CD4-positive, CD25-positive, alpha-beta regulatory T cell (primary cell): ENCODE data around the gene ZNF317. TPM values are rescaled to one million over a fixed set of nuclear protein-coding genes. Genes with fewer than 3 reads are reported as not detected.

Experiments
- ATAC-seq, 2 donors: fragments of 150-1000 bp; cut with Tn5 transposase; one replicate each; pipeline ENCODE4 v1.10.0; 2021; ENCODE audit warnings: low read depth in 2 of 2, moderate number of reproducible peaks in 2 of 2, moderate library complexity in 1 of 2
- DNase-seq, 3 donors: peaks; one replicate each; pipeline versions ENCODE4 v3.0.0 to v3.0.0-alpha.2; 2012 to 2022; ENCODE audit warnings: mixed read lengths in 1 of 3
- H3K27ac ChIP-seq: one replicate; pipeline ENCODE4 v1.7.0; 2013; ENCODE audit warnings: mild to moderate bottlenecking, low read length; ENCODE audit not compliant: insufficient read depth, poor library complexity, severe bottlenecking
- H3K27me3 ChIP-seq: one replicate; pipeline ENCODE4 v1.7.0; 2013; ENCODE audit warnings: low read length; ENCODE audit not compliant: control insufficient read depth, insufficient read depth
- H3K36me3 ChIP-seq: one replicate; pipeline ENCODE4 v1.7.0; 2013; ENCODE audit warnings: mild to moderate bottlenecking, low read length, moderate library complexity; ENCODE audit not compliant: control insufficient read depth, insufficient read depth
- H3K4me1 ChIP-seq: 2 replicates; pipeline ENCODE4 v1.7.0; 2013; ENCODE audit warnings: mild to moderate bottlenecking, low read length; ENCODE audit not compliant: insufficient read depth, control insufficient read depth, poor library complexity, severe bottlenecking
- H3K4me3 ChIP-seq: one replicate; pipeline ENCODE4 v1.7.0; 2013; ENCODE audit warnings: low read depth, mild to moderate bottlenecking, low read length, moderate library complexity
- H3K9me3 ChIP-seq, 2 experiments: 1 replicate in 1 of 2; 2 replicates in 1 of 2; pipeline ENCODE4 v1.7.0; 2013; ENCODE audit warnings: low read length in 2 of 2, mild to moderate bottlenecking in 1 of 2, moderate library complexity in 1 of 2; ENCODE audit not compliant: control insufficient read depth in 2 of 2
- H3K27ac Mint-ChIP-seq, 3 donors: one replicate each; pipeline ENCODE4 v1.8.0; 2020 to 2022; ENCODE audit warnings: mild to moderate bottlenecking in 3 of 3, mixed read lengths in 3 of 3, moderate library complexity in 2 of 3
- H3K27me3 Mint-ChIP-seq: one replicate; pipeline ENCODE4 v1.8.0; 2022; ENCODE audit warnings: mild to moderate bottlenecking, mixed read lengths
- H3K36me3 Mint-ChIP-seq: one replicate; pipeline ENCODE4 v1.8.0; 2020; ENCODE audit warnings: mixed read lengths
- H3K4me1 Mint-ChIP-seq, 4 donors: one replicate each; pipeline ENCODE4 v1.8.0; 2020 to 2022; ENCODE audit warnings: mixed read lengths in 4 of 4, mild to moderate bottlenecking in 1 of 4
- H3K4me3 Mint-ChIP-seq, 4 donors: one replicate each; pipeline ENCODE4 v1.8.0; 2020 to 2022; ENCODE audit warnings: mild to moderate bottlenecking in 4 of 4, mixed read lengths in 4 of 4, moderate library complexity in 3 of 4
- H3K9me3 Mint-ChIP-seq, 7 donors: one replicate each; pipeline ENCODE4 v1.8.0; 2020 to 2022; ENCODE audit warnings: mixed read lengths in 7 of 7, mild to moderate bottlenecking in 3 of 7, moderate library complexity in 2 of 7
- polyA plus RNA-seq, 4 donors: library from polyadenylated mRNA; unstranded; fragments of 300-500 nt; fragmentation: Illumina TruSeq; gene quantifications; one replicate each; pipeline ENCODE4 v1.2.3, GENCODE V29; 2021
- total RNA-seq: library from RNA; stranded (reverse); gene quantifications from one replicate; pipeline ENCODE4 v1.2.3, GENCODE V29; 2022

ZNF317 gene
- total and polyA plus RNA-seq, 5 donors from 2014 or later = 27.5 to 92.4 (median 39.3) TPM

- H3K27ac ChIP-seq = no peak overlapping the region
- peaks cover 5% of the 10 kb centered on the region for H3K27me3 ChIP-seq
- H3K9me3 Mint-ChIP-seq = no peaks in the 10 kb centered on the region
- H3K4me3 Mint-ChIP-seq = no peak overlapping the region
- H3K36me3 Mint-ChIP-seq = no peaks in the 10 kb centered on the region
- H3K4me1 Mint-ChIP-seq = peaks cover 0 to 3% (median 0%) of the 10 kb centered on the region in 4 donors
- no peak overlapping the region for H3K27ac Mint-ChIP-seq
- H3K4me1 ChIP-seq = no peaks in the 10 kb centered on the region
- H3K36me3 ChIP-seq = no peaks in the 10 kb centered on the region
- DNase-seq = peak in 1 of 3 donors; percentile 21
- H3K4me3 ChIP-seq = no peak overlapping the region
- no peak for ATAC-seq
- H3K27me3 Mint-ChIP-seq = peaks cover 8% of the 10 kb centered on the region
- H3K9me3 ChIP-seq = no peaks in the 10 kb centered on the region
These were observed 9.2 kb upstream of the ZNF317 start for GRCh38 chr19:9130965-9131364.

GRCh38 chr19:9132422-9132821, 7.8 kb upstream of the ZNF317 start:
- ATAC-seq (no peak), DNase-seq (no peak)
- Mint-ChIP-seq H3K4me1 (peaks cover 0 to 6% (median 0%) of the 10 kb centered on the region in 4 donors), H3K27ac (no peak overlapping the region), H3K36me3 (no peaks in the 10 kb centered on the region), H3K27me3 (peaks cover 4% of the 10 kb centered on the region), H3K9me3 (no peaks in the 10 kb centered on the region), H3K4me3 (no peak overlapping the region)
- Histone ChIP-seq H3K4me1 (no peaks in the 10 kb centered on the region), H3K9me3 (no peaks in the 10 kb centered on the region), H3K4me3 (no peak overlapping the region), H3K27me3 (peaks cover under 1% of the 10 kb centered on the region), H3K27ac (no peak overlapping the region), H3K36me3 (no peaks in the 10 kb centered on the region)

- Mint-ChIP-seq H3K27ac (peak overlapping the region; percentile 95 to 99 (median 98)), H3K4me1 (peaks cover 10 to 50% (median 26%) of the 10 kb centered on the region in 4 donors), H3K36me3 (peaks cover 9% of the 10 kb centered on the region), H3K4me3 (peak overlapping the region; percentile 89 to 98 (median 97)), H3K27me3 (no peaks in the 10 kb centered on the region), H3K9me3 (peaks cover 0 to 10% (median 3%) of the 10 kb centered on the region in 7 donors)
- H3K9me3 ChIP-seq = peaks cover 6 to 13% of the 10 kb centered on the region in 2 experiments
- H3K4me1 ChIP-seq = peaks cover 25% of the 10 kb centered on the region
- H3K36me3 ChIP-seq = peaks cover 8% of the 10 kb centered on the region
- no peaks in the 10 kb centered on the region for H3K27me3 ChIP-seq
- ATAC-seq (no peak), DNase-seq (no peak)
- peak overlapping the region; percentile 98 for H3K4me3 ChIP-seq
- peak overlapping the region; percentile 89 for H3K27ac ChIP-seq
These were observed 513 bp upstream of the ZNF317 start for GRCh38 chr19:9139609-9140158.

GRCh38 chr19:9144920-9145319, 4.7 kb downstream of the ZNF317 start:
- no peak overlapping the region for H3K27ac ChIP-seq
- H3K4me3 Mint-ChIP-seq = peak overlapping the region in 2 of 4 donors; percentile 78 to 83
- DNase-seq = no peak
- H3K36me3 Mint-ChIP-seq = peaks cover 46% of the 10 kb centered on the region
- peaks cover 24 to 37% of the 10 kb centered on the region in 2 experiments for H3K9me3 ChIP-seq
- peaks cover 0 to 27% (median 19%) of the 10 kb centered on the region in 7 donors for H3K9me3 Mint-ChIP-seq
- H3K4me3 ChIP-seq = no peak overlapping the region
- peaks cover 21% of the 10 kb centered on the region for H3K4me1 ChIP-seq
- H3K4me1 Mint-ChIP-seq = peaks cover 31 to 83% (median 38%) of the 10 kb centered on the region in 4 donors
- no peaks in the 10 kb centered on the region for H3K27me3 Mint-ChIP-seq
- H3K36me3 ChIP-seq = peaks cover 42% of the 10 kb centered on the region
- H3K27ac Mint-ChIP-seq = no peak overlapping the region
- ATAC-seq = no peak
- H3K27me3 ChIP-seq = no peaks in the 10 kb centered on the region

- no peak for ATAC-seq
- H3K4me1 ChIP-seq = peaks cover 6% of the 10 kb centered on the region
These were observed 6.7 kb downstream of the ZNF317 start for GRCh38 chr19:9146882-9147281.

GRCh38 chr19:9148697-9149096, 8.5 kb downstream of the ZNF317 start:
- Mint-ChIP-seq H3K27me3 (no peaks in the 10 kb centered on the region), H3K4me3 (peak overlapping the region in 1 of 4 donors; percentile 33), H3K9me3 (peaks cover 2 to 47% (median 26%) of the 10 kb centered on the region in 7 donors), H3K27ac (peak overlapping the region in 1 of 3 donors; percentile 38), H3K36me3 (peaks cover 72% of the 10 kb centered on the region), H3K4me1 (peaks cover 23 to 82% (median 34%) of the 10 kb centered on the region in 4 donors)
- H3K4me3 ChIP-seq = no peak overlapping the region
- DNase-seq (no peak), ATAC-seq (no peak)
- no peaks in the 10 kb centered on the region for H3K4me1 ChIP-seq
- H3K9me3 ChIP-seq = peaks cover 41 to 60% of the 10 kb centered on the region in 2 experiments
- no peak overlapping the region for H3K27ac ChIP-seq
- H3K36me3 ChIP-seq = peaks cover 68% of the 10 kb centered on the region
- no peaks in the 10 kb centered on the region for H3K27me3 ChIP-seq

More at GRCh38 chr19:9146882-9147281, 6.7 kb downstream of the ZNF317 start:
- Mint-ChIP-seq H3K27me3 (no peaks in the 10 kb centered on the region), H3K27ac (no peak overlapping the region), H3K36me3 (peaks cover 64% of the 10 kb centered on the region), H3K4me1 (peaks cover 30 to 84% (median 41%) of the 10 kb centered on the region in 4 donors), H3K9me3 (peaks cover 0 to 40% (median 26%) of the 10 kb centered on the region in 7 donors), H3K4me3 (peak overlapping the region in 1 of 4 donors; percentile 31)
- Histone ChIP-seq H3K27ac (no peak overlapping the region), H3K27me3 (no peaks in the 10 kb centered on the region), H3K9me3 (peaks cover 34 to 54% of the 10 kb centered on the region in 2 experiments), H3K4me3 (no peak overlapping the region), H3K36me3 (peaks cover 57% of the 10 kb centered on the region)
- DNase-seq = no peak

GRCh38 chr19:9149997-9150396, 9.8 kb downstream of the ZNF317 start:
- Histone ChIP-seq H3K27ac (no peak overlapping the region), H3K27me3 (no peaks in the 10 kb centered on the region), H3K4me3 (no peak overlapping the region), H3K36me3 (peaks cover 71% of the 10 kb centered on the region), H3K9me3 (peaks cover 36 to 60% of the 10 kb centered on the region in 2 experiments), H3K4me1 (no peaks in the 10 kb centered on the region)
- Mint-ChIP-seq H3K36me3 (peaks cover 74% of the 10 kb centered on the region), H3K9me3 (peaks cover 2 to 52% (median 24%) of the 10 kb centered on the region in 7 donors), H3K27ac (peak overlapping the region; percentile 16 to 90 (median 42)), H3K4me1 (peaks cover 13 to 81% (median 37%) of the 10 kb centered on the region in 4 donors), H3K4me3 (peak overlapping the region in 2 of 4 donors; percentile 37 to 68), H3K27me3 (no peaks in the 10 kb centered on the region)
- ATAC-seq = no peak
- no peak for DNase-seq

GRCh38 chr19:9150650-9151049, 10.5 kb downstream of the ZNF317 start:
- Mint-ChIP-seq H3K27ac (peak overlapping the region in 2 of 3 donors; percentile 16 to 89), H3K4me1 (peaks cover 18 to 82% (median 37%) of the 10 kb centered on the region in 4 donors), H3K36me3 (peaks cover 75% of the 10 kb centered on the region), H3K9me3 (peaks cover 4 to 52% (median 25%) of the 10 kb centered on the region in 7 donors), H3K4me3 (peak overlapping the region in 1 of 4 donors; percentile 48), H3K27me3 (no peaks in the 10 kb centered on the region)
- Histone ChIP-seq H3K4me3 (peak overlapping the region; percentile 10), H3K4me1 (no peaks in the 10 kb centered on the region), H3K27ac (no peak overlapping the region), H3K9me3 (peaks cover 37 to 60% of the 10 kb centered on the region in 2 experiments), H3K36me3 (peaks cover 72% of the 10 kb centered on the region), H3K27me3 (no peaks in the 10 kb centered on the region)
- DNase-seq = no peak
- ATAC-seq = no peak
